GM12892 (cell line): ENCODE measurements around the gene GARNL3.

Source experiments
- DNase-seq: peaks from one replicate; pipeline ENCODE4 v3.0.0; 2011; ENCODE audit not compliant: insufficient read length
- FAIRE-seq: peaks from 2 replicates; lab custom pipeline; 2011; peaks lifted over from hg19 to GRCh38; lab: Jason Lieb, UNC
- POLR2A ChIP-seq: IDR thresholded peaks from 2 replicates; pipeline ENCODE4 v1.6.1; 2011; ENCODE audit warnings: low read depth, low read length, control low read depth
- POLR2AphosphoS5 ChIP-seq: IDR thresholded peaks from 2 replicates; pipeline ENCODE4 v1.6.1; 2011; ENCODE audit warnings: low read depth, low read length, control low read depth
- TAF1 ChIP-seq: IDR thresholded peaks from 2 replicates; pipeline ENCODE4 v1.6.1; 2011; ENCODE audit warnings: low read depth, mild to moderate bottlenecking, control low read depth, low read length, borderline replicate concordance

GARNL3 gene

GRCh38 chr9:127396253-127396807 lies 131.8 kb downstream of the GARNL3 start:
- no peak for DNase-seq
- no peak for TF ChIP-seq POLR2AphosphoS5
- 0 out of 2 replicates have a peak, but pooled peaks have one; percentile 19 for TF ChIP-seq POLR2A
- FAIRE-seq, result peak; percentile 9

- TF ChIP-seq POLR2AphosphoS5 (no peak), TAF1 (peak; percentile 29; the same call in 1 of the 2 replicates), POLR2A (peak; percentile 4; the same call in 1 of the 2 replicates)
- DNase-seq (peak; percentile 90), FAIRE-seq (peak; percentile 99)
Measured at GRCh38 chr9:127396808-127397645, 132.5 kb downstream of the GARNL3 start, which contains the start of gene SLC2A8. Gene SLC2A8 (plus strand): TSS chr9:127397169. CDS start chr9:127397231, 62 bp downstream.

- no peak for TF ChIP-seq TAF1
- no peak for TF ChIP-seq POLR2A
- TF ChIP-seq POLR2AphosphoS5, result no peak
- FAIRE-seq, result peak; percentile 80
- peak; percentile 41 for DNase-seq
Measured at GRCh38 chr9:127397646-127398274, 133.2 kb downstream of the GARNL3 start.

GRCh38 chr9:127398275-127398647 lies 133.7 kb downstream of the GARNL3 start:
- FAIRE-seq (no peak), DNase-seq (no peak)
- no peak for TF ChIP-seq POLR2A
- TF ChIP-seq TAF1, result no peak
- no peak for TF ChIP-seq POLR2AphosphoS5

- no peak for DNase-seq
- no peak for FAIRE-seq
- TF ChIP-seq POLR2AphosphoS5 (no peak), POLR2A (no peak), TAF1 (no peak)
Measured at GRCh38 chr9:127398715-127399400, 134.3 kb downstream of the GARNL3 start.

- no peak for DNase-seq
- no peak for FAIRE-seq
- no peak for TF ChIP-seq POLR2AphosphoS5
- TF ChIP-seq POLR2A, result no peak
- TF ChIP-seq TAF1, result no peak
Measured at GRCh38 chr9:127399736-127400269, 135.2 kb downstream of the GARNL3 start.

- DNase-seq (no peak), FAIRE-seq (no peak)
- TF ChIP-seq POLR2AphosphoS5 (no peak), TAF1 (no peak), POLR2A (no peak)
Measured at GRCh38 chr9:127402401-127403090, 138.0 kb downstream of the GARNL3 start.

- TF ChIP-seq TAF1, result no peak
- TF ChIP-seq POLR2A, result no peak
- no peak for TF ChIP-seq POLR2AphosphoS5
- FAIRE-seq (no peak), DNase-seq (no peak)
Measured at GRCh38 chr9:127403507-127404192, 139.1 kb downstream of the GARNL3 start.

- TF ChIP-seq POLR2AphosphoS5 (no peak), TAF1 (no peak), POLR2A (no peak)
- FAIRE-seq, result no peak
- DNase-seq, result no peak
Measured at GRCh38 chr9:127404631-127405030, 140.1 kb downstream of the GARNL3 start.
